ENCODE results near the gene GRAMD2A. TPM values are rescaled to one million over a fixed set of nuclear protein-coding genes. Genes with fewer than 3 reads are reported as not detected.

The GRAMD2A gene
- total and polyA plus RNA-seq, 3 donors from 2014 or later = 0.31 to 3.1 (median 1.4) TPM

- intact Hi-C loops (cut with DNase I; ENCODE audit: low total_unique reads) = loop anchor here (5.0 kb wide), 1 partner anchor 181 kb away; the partner anchor contains the start of gene HEXA
- Histone ChIP-seq H3K27ac (no peak overlapping the region), H3K9me3 (no peaks in the 10 kb centered on the region), H3K27me3 (no peaks in the 10 kb centered on the region), H3K4me1 (peaks cover 18% of the 10 kb centered on the region), H3K4me3 (peak overlapping the region in 1 of 2 donors; percentile 59), H3K36me3 (ENCODE audit: low read depth, missing control alignments) (no peaks in the 10 kb centered on the region)
- no peak for DNase-seq
- WGBS, 2 donors = 55 to 75% methylated on average over 4 to 13 of the region's 13 CpGs
- TF ChIP-seq POLR2A (IDR thresholded peaks at IDR 0.05) = no peak
- TF ChIP-seq CTCF (IDR thresholded peaks at IDR 0.05) = no peak
Observed at GRCh38 chr15:72196409-72197040, 1.1 kb downstream of the GRAMD2A start.

- H3K4me3 ChIP-seq = no peak overlapping the region
- no peak for DNase-seq
- 87 to 88% methylated on average over 6 of the region's 6 CpGs for WGBS, 2 donors
- no peaks in the 10 kb centered on the region for H3K36me3 ChIP-seq (ENCODE audit: low read depth, missing control alignments)
- no peaks in the 10 kb centered on the region for H3K9me3 ChIP-seq
- H3K27ac ChIP-seq = no peak overlapping the region
- peaks cover 3% of the 10 kb centered on the region for H3K4me1 ChIP-seq
- no peak for TF ChIP-seq CTCF (IDR thresholded peaks at IDR 0.05)
- no peak for TF ChIP-seq POLR2A (IDR thresholded peaks at IDR 0.05)
- intact Hi-C loops (cut with DNase I; ENCODE audit: low total_unique reads) = loop anchor here (5.0 kb wide), 1 partner anchor 182 kb away; the partner anchor contains the start of gene HEXA
- H3K27me3 ChIP-seq = no peaks in the 10 kb centered on the region
Observed at GRCh38 chr15:72195101-72195511, 2.5 kb downstream of the GRAMD2A start.

- no peaks in the 10 kb centered on the region for H3K36me3 ChIP-seq (ENCODE audit: low read depth, missing control alignments)
- H3K4me3 ChIP-seq = no peak overlapping the region
- WGBS, 2 donors = 84 to 91% methylated on average over 8 of the region's 8 CpGs
- H3K27ac ChIP-seq = no peak overlapping the region
- H3K27me3 ChIP-seq = no peaks in the 10 kb centered on the region
- TF ChIP-seq POLR2A (IDR thresholded peaks at IDR 0.05) (no peak), CTCF (IDR thresholded peaks at IDR 0.05) (no peak)
- DNase-seq = no peak
- intact Hi-C loops (cut with DNase I; ENCODE audit: low total_unique reads) = no loop called here
- no peaks in the 10 kb centered on the region for H3K9me3 ChIP-seq
- H3K4me1 ChIP-seq = no peaks in the 10 kb centered on the region
Observed at GRCh38 chr15:72193836-72194396, 3.7 kb downstream of the GRAMD2A start.

GRCh38 chr15:72192416-72192815 is 5.2 kb downstream of the GRAMD2A start:
- no peaks in the 10 kb centered on the region for H3K9me3 ChIP-seq
- WGBS, 2 donors = 91 to 94% methylated on average over 3 of the region's 3 CpGs
- no peak overlapping the region for H3K27ac ChIP-seq
- no peak for TF ChIP-seq POLR2A (IDR thresholded peaks at IDR 0.05)
- TF ChIP-seq CTCF (IDR thresholded peaks at IDR 0.05) = no peak
- intact Hi-C loops (cut with DNase I; ENCODE audit: low total_unique reads) = no loop called here
- H3K4me3 ChIP-seq = no peak overlapping the region
- H3K4me1 ChIP-seq = no peaks in the 10 kb centered on the region
- no peaks in the 10 kb centered on the region for H3K36me3 ChIP-seq (ENCODE audit: low read depth, missing control alignments)
- DNase-seq = no peak
- no peaks in the 10 kb centered on the region for H3K27me3 ChIP-seq
